Retinal pigment epithelial cell (primary cell): ENCODE results near the gene GMPPB.

Source experiments
- DNase-seq: peaks from one replicate; pipeline ENCODE4 v3.0.0-alpha.2; 2010; ENCODE audit warnings: low read depth
- H3K4me3 ChIP-seq: 2 replicates; pipeline ENCODE4 v1.5.1; 2011; ENCODE audit warnings: mild to moderate bottlenecking, low read length, control low read depth, moderate library complexity
- TF ChIP-seq, protein P1 (sequence below): conservative IDR thresholded peaks from 2 replicates; pipeline ENCODE4 v1.5.1; 2011; ENCODE audit warnings: low read depth, low read length, control low read depth, inconsistent platforms

Gene GMPPB

DNA sequence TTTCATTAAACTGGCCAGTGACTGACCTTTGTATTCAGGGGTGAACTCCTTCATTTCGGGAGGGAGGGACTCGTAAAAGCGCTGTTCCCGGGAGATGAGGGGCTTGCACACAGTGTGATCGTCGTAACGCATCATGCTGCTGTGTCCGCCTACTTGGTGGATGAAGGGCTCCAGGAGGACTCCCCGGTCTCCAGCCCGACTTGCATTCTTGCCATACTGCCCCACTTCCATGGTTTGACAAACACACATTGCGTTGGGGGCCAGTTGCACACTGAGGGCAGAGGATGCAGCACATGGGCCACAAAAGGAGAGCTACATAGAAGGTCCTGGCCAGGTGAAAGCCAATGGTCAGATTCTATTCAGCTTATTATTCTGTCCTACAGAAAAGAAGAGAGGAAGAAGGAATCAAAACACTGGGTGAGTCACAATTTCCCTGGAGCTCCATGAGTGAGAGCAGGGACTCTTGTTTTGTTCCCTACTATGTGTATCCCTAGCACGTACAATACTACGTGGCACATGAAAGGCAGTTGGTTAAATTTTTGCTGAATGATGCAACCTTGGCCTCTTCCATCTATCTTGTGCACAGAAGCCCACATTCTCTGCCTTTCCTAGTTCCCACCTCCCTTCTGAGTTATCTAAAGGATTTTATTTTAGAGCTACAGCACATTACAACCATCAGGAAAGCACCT, 24.2 kb upstream of the GMPPB start:
- H3K4me3 ChIP-seq = no peak overlapping the region
- no peak for DNase-seq
- TF ChIP-seq, protein P1, sequence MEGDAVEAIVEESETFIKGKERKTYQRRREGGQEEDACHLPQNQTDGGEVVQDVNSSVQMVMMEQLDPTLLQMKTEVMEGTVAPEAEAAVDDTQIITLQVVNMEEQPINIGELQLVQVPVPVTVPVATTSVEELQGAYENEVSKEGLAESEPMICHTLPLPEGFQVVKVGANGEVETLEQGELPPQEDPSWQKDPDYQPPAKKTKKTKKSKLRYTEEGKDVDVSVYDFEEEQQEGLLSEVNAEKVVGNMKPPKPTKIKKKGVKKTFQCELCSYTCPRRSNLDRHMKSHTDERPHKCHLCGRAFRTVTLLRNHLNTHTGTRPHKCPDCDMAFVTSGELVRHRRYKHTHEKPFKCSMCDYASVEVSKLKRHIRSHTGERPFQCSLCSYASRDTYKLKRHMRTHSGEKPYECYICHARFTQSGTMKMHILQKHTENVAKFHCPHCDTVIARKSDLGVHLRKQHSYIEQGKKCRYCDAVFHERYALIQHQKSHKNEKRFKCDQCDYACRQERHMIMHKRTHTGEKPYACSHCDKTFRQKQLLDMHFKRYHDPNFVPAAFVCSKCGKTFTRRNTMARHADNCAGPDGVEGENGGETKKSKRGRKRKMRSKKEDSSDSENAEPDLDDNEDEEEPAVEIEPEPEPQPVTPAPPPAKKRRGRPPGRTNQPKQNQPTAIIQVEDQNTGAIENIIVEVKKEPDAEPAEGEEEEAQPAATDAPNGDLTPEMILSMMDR = no peak

DNA sequence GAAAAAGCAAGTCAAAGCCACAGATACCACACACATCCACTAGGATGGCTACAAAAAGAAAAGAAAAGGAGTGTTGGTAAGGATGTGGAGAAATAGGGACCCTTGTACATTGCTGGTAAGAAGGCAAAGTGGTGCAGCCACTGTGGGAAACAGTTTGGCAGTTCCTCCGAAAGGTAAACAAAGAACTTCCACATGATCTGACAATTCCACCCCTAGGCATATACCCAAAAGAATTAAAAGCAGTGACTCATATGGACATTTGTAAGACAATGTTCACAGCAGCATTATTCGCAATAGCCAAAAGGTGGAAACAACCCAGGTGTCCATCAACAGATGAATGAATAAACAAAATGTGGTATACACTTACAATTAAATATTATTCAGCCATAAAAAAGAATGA, 22.2 kb upstream of the GMPPB start:
- H3K4me3 ChIP-seq = no peak overlapping the region
- TF ChIP-seq, protein P1 = no peak
- DNase-seq = no peak

DNA sequence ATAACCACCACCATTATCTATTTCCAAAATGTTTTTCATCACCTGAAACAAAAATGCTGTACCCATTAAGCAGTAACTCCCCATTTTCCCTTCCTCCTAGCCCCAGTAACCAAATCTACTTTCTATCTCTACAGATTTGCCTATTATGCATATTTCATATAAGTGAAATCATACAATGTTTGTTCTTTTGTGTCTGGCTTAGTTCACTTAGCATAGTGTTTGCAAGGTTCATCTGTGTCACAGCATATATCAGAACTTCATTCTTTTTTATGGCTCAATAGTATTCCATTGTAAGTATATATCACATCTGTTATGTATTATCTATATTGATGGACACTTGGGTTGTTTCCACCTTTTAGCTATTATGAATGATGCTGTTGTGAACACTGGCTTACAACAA, 16.7 kb upstream of the GMPPB start:
- no peak overlapping the region for H3K4me3 ChIP-seq
- TF ChIP-seq, protein P1 = no peak

DNA sequence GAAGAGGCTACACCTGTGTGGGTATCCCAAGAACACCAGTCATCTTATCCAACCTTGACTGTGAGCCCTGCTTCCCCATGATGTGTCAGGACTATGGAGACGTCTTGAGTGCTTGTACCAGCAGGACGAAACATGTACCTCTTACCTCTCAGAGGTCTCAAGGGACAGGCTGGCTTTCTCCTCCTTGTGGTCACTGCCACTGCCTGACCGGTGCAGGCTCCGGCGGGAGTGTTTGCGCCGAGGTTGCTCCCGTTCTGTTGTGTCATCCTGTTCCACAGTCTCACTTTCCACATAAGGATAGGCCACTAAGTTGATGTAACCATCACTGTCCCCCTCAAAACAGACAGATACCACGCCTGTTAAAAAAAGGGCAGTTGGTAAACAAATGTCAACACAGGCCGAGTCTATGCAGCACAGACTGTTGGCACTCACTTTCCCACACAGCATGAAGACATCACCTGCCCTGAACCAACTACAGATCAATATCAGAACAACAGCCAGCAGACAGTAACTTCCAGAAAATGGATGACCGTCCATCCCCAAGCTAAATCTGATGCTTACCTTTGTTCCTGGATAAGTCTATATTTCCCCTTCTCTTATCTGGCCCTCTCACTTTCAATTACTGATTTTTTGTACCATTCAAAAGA, 14.4 kb upstream of the GMPPB start:
- TF ChIP-seq, protein P1 = no peak
- DNase-seq = no peak
- no peak overlapping the region for H3K4me3 ChIP-seq

More for the DNA sequence above, 16.7 kb upstream of the GMPPB start:
- DNase-seq = no peak

DNA sequence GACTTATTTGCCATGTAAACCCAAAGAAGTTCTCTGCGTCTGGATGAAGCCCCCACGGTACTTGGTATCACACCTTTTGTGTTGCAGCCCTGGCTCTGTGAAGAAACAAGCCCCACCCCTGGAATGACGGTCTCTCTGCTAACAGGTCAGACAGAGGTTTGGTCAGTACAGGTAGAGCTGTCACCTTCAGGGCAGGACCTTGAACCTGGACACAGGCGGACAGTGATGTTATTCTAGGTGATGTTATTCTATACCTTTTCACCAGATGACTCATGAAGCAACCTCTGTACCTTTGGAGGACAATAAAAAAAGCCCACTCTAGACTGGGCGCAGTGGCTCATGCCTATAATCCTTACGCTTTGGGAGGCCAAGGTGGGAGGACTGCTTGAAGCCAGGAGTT, 11.0 kb upstream of the GMPPB start:
- TF ChIP-seq, protein P1 = no peak
- DNase-seq = no peak
- H3K4me3 ChIP-seq = no peak overlapping the region

DNA sequence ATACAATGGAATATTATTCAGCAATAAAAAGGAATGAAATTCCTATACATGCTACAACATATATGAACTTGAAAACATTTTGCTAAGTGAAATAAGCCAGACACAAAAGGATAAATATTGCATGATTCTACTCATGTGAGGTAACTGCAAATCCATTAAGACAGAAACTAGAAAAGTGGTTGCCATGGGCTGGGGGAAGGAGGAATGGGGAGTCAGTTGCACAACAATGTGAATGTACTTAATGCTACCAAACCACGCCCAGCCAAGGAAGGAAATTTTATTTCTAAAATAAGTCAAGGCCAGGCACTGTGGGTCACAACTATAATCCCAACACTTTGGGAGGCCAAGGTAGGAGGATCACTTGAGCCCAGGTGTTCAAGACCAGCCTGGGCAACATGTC, 9.8 kb upstream of the GMPPB start:
- no peak overlapping the region for H3K4me3 ChIP-seq
- TF ChIP-seq, protein P1 = no peak
- no peak for DNase-seq

DNA sequence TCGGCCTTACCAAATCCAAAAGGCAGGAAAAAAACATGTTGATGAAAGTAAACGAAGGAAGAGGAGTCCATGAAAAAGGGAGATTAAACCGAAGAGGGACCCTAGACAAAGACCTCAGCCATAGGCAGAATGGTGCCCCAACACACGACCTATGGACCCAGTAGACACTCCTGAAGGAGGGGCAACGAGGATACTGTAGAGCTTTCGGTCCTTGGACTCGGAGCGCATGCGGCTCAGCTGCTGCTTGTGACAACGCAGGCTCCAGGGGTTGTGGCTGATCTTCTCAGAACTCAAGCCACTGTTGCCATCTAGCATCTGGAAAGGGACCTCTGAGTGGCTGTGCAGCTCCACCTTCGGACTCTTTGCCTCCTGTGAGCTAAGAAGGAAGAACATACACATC, 8.8 kb upstream of the GMPPB start:
- TF ChIP-seq, protein P1 = no peak
- no peak for DNase-seq
- no peak overlapping the region for H3K4me3 ChIP-seq
